PC-3 (cell line): ENCODE measurements around the gene RBP4. TPM values are rescaled to one million over a fixed set of nuclear protein-coding genes. Genes with fewer than 3 reads are reported as not detected.

Experiments used
- ATAC-seq: fragments of 200-7000 bp; cut with Tn5 transposase; 2 replicates; pipeline ENCODE4 v1.9.1; 2020; ENCODE audit warnings: mild to moderate bottlenecking, moderate library complexity
- BruUV-seq: library from RNA; stranded (reverse); fragments of 400-500 nt; replicated peaks from 2 replicates; lab custom pipeline; 2021; lab: Mats Ljungman, UMichigan
- CTCF ChIA-PET: fragments of 300-600 bp; sonication (Branson Sonifier 250); formaldehyde crosslinking; loops from one replicate; lab custom pipeline; 2022; ENCODE audit warnings: antibody characterized with exemption; lab: Charles Lee
- POLR2A ChIA-PET: fragments of 300-600 bp; sonication (Branson Sonifier 250); formaldehyde crosslinking; loops from one replicate; lab custom pipeline; 2022; ENCODE audit warnings: antibody characterized with exemption; ENCODE audit not compliant: unreplicated experiment; lab: Charles Lee
- DNase-seq: peaks from one replicate; pipeline ENCODE4 v3.0.0-alpha.2; 2015
- H2AFZ ChIP-seq: fragments of 300-600 bp; sonication (generic); 2 replicates; pipeline ENCODE4 v1.6.0; 2016; ENCODE audit warnings: antibody characterized with exemption, low read length
- H3F3A ChIP-seq: fragments of 300-600 bp; sonication (generic); one replicate; pipeline ENCODE4 v1.6.0; 2017; ENCODE audit warnings: antibody characterized with exemption, low read length, control low read depth, mild to moderate bottlenecking; ENCODE audit not compliant: unreplicated experiment
- H3K27ac ChIP-seq: fragments of 300-600 bp; sonication (generic); 2 replicates; pipeline ENCODE4 v1.5.1; 2016; ENCODE audit warnings: mild to moderate bottlenecking, low read length
- H3K27me3 ChIP-seq: fragments of 300-600 bp; sonication (generic); 2 replicates; pipeline ENCODE4 v1.6.1; 2016; ENCODE audit warnings: low read length, mixed read lengths
- H3K36me3 ChIP-seq: fragments of 300-600 bp; sonication (generic); 2 replicates; pipeline ENCODE4 v1.6.1; 2016; ENCODE audit warnings: low read depth, mixed run types, low read length, mixed read lengths
- H3K4me1 ChIP-seq: fragments of 300-600 bp; sonication (generic); 2 replicates; pipeline ENCODE4 v1.5.1; 2016; ENCODE audit warnings: low read length; ENCODE audit not compliant: insufficient read depth
- H3K4me2 ChIP-seq: fragments of 300-600 bp; sonication (generic); 2 replicates; pipeline ENCODE4 v1.6.0; 2016; ENCODE audit warnings: low read length
- H3K4me3 ChIP-seq: fragments of 300-600 bp; sonication (generic); 2 replicates; pipeline ENCODE4 v1.5.1; 2016; ENCODE audit warnings: mild to moderate bottlenecking, low read length, mixed read lengths
- H3K79me2 ChIP-seq: fragments of 300-600 bp; sonication (generic); 2 replicates; pipeline ENCODE4 v1.6.1; 2017; ENCODE audit warnings: low read length, mixed read lengths
- H3K9ac ChIP-seq: fragments of 300-600 bp; sonication (generic); 2 replicates; pipeline ENCODE4 v1.6.0; 2016; ENCODE audit warnings: mild to moderate bottlenecking, low read length
- H3K9me2 ChIP-seq: fragments of 300-600 bp; sonication (generic); replicated peaks from 2 replicates; pipeline ENCODE4 v1.6.1; 2016; ENCODE audit warnings: mixed run types, low read length, mixed read lengths
- H3K9me3 ChIP-seq: fragments of 300-600 bp; sonication (generic); 2 replicates; pipeline ENCODE4 v1.6.1; 2016; ENCODE audit warnings: low read length, mixed read lengths
- H4K20me1 ChIP-seq: fragments of 300-600 bp; sonication (generic); 2 replicates; pipeline ENCODE4 v1.6.1; 2016; ENCODE audit warnings: low read length, mixed read lengths
- EZH2 ChIP-seq: fragments of 300-600 bp; sonication (generic); IDR thresholded peaks from one replicate; pipeline ENCODE4 v1.6.1; 2017; ENCODE audit warnings: antibody characterized with exemption, mild to moderate bottlenecking, low read length; ENCODE audit not compliant: unreplicated experiment
- EZH2phosphoT487 ChIP-seq: fragments of 300-600 bp; sonication (generic); IDR thresholded peaks from 2 replicates; pipeline ENCODE4 v1.6.1; 2018; ENCODE audit warnings: mild to moderate bottlenecking, antibody characterized with exemption, low read length, borderline replicate concordance
- intact Hi-C: fragments of 100-400 bp; cut with micrococcal nuclease; formaldehyde crosslinking; loops from 2 replicates; pipeline ENCODE4 v1.9.0; 2023
- total RNA-seq: library from RNA; depleted of rRNA; stranded (reverse); fragments of >200 nt; gene quantifications from 2 replicates; pipeline ENCODE4 v1.2.3, GENCODE V29; 2014
- TF ChIP-seq, protein P1 (sequence below): fragments of 300-600 bp; sonication (generic); conservative IDR thresholded peaks from 2 replicates; pipeline ENCODE4 v1.5.1; 2017; ENCODE audit warnings: antibody characterized with exemption, low read depth, mild to moderate bottlenecking, low read length

RBP4 gene
- total RNA-seq, 1 experiment from 2014 or later, result 8.5 TPM

DNA sequence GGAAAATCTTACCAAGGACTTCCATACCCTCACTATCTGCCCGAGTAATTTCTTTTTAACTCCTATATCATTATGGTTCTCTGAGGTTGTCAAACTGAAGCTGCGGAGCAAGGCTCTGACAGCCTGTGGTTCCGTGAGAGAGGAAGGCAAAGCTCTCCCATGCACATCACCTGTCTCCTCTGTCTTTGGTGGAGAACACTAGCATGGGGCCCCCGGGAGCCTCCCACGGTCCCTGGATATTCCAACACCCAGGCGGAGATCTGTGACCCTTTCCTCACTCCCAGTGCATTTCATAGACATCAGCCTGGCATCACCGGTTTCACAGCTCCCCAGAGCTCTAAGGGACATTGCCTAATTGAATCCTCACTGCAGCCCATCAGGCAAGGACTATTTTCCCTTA lies 10.4 kb downstream of the RBP4 start:
- no TSS peak for BruUV-seq
- no peak for ATAC-seq
- H3K27me3 ChIP-seq, result no peaks in the 10 kb centered on the region

DNA sequence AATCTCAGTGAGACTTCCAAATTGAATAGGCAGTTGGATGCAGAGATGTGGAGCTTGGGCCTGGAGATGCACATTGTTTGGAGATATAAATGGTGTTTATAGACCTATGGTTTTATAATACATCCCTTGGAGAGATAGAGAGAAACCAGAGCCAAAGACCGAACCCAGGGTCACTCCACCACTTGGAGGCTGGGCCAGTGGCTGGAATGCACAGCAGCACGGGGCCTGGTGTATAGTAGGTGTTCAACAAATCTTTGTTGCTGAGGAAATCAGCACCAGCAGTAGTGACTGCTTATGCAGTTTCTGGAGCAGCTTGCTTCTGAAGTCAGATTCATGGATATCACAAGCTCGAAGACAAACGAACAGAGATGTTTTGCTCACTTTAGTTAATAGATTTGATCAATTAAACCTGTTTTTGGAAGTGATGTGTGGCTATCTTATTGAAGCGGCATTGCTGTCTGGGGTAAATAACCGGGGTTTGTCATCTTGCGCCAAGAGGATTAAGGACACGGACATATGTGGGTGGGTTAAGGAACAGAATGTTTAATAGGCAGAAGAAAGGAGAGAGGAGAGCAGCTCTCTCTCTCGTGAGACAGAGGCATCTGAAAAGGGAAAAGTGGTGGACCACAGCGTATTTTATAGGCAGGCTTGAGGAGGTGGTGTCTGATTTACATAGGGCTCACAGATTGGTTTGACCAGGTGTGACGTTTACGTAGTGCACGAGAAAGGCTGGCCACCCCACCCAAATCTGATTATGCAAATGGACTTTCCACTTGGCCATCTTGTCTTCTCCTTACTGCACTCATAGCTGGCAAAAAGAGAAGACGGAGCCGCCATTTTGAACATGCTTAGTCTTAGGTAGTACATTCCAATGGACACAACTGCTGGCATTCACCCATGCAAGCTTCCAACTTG lies 11.1 kb downstream of the RBP4 start:
- Histone ChIP-seq H3K79me2 (no peaks in the 10 kb centered on the region), H3K9me3 (no peaks in the 10 kb centered on the region), H3K27me3 (no peaks in the 10 kb centered on the region), H3F3A (no peaks in the 10 kb centered on the region), H3K36me3 (no peaks in the 10 kb centered on the region), H3K27ac (no peak overlapping the region), H3K9ac (no peak overlapping the region), H3K4me3 (no peak overlapping the region), H4K20me1 (no peaks in the 10 kb centered on the region), H3K4me1 (peaks cover 6% of the 10 kb centered on the region; the same call in 1 of the 2 replicates), H3K4me2 (no peak overlapping the region), H2AFZ (no peak overlapping the region), H3K9me2 (no peaks in the 10 kb centered on the region)
- TF ChIP-seq EZH2 (no peak), EZH2phosphoT487 (no peak)
- TF ChIP-seq, protein P1, sequence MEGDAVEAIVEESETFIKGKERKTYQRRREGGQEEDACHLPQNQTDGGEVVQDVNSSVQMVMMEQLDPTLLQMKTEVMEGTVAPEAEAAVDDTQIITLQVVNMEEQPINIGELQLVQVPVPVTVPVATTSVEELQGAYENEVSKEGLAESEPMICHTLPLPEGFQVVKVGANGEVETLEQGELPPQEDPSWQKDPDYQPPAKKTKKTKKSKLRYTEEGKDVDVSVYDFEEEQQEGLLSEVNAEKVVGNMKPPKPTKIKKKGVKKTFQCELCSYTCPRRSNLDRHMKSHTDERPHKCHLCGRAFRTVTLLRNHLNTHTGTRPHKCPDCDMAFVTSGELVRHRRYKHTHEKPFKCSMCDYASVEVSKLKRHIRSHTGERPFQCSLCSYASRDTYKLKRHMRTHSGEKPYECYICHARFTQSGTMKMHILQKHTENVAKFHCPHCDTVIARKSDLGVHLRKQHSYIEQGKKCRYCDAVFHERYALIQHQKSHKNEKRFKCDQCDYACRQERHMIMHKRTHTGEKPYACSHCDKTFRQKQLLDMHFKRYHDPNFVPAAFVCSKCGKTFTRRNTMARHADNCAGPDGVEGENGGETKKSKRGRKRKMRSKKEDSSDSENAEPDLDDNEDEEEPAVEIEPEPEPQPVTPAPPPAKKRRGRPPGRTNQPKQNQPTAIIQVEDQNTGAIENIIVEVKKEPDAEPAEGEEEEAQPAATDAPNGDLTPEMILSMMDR, result no peak
- DNase-seq (no peak), ATAC-seq (no peak)
- POLR2A ChIA-PET, result interaction anchor here (0.6 kb wide), 1 partner anchor 93 kb away, joined by 8 read pairs; no protein-coding TSS in a partner anchor
- BruUV-seq, result no TSS peak
- CTCF ChIA-PET, result no interaction called here
- intact Hi-C loops, result no loop called here

More for the DNA sequence above, 10.4 kb downstream of the RBP4 start:
- peaks cover 6% of the 10 kb centered on the region; the same call in 1 of the 2 replicates for H3K4me1 ChIP-seq
- H3K36me3 ChIP-seq, result no peaks in the 10 kb centered on the region
- intact Hi-C loops, result no loop called here
- H3K4me3 ChIP-seq, result no peak overlapping the region
- no peaks in the 10 kb centered on the region for H3K9me3 ChIP-seq
- H3F3A ChIP-seq, result no peaks in the 10 kb centered on the region
- no peak overlapping the region for H3K4me2 ChIP-seq
- no peak for DNase-seq
- no peaks in the 10 kb centered on the region for H4K20me1 ChIP-seq
- H3K9me2 ChIP-seq, result no peaks in the 10 kb centered on the region
- CTCF ChIA-PET, result no interaction called here
- H2AFZ ChIP-seq, result no peak overlapping the region
- no peak overlapping the region for H3K9ac ChIP-seq
- TF ChIP-seq, protein P1, result no peak
- no peak for TF ChIP-seq EZH2phosphoT487
- no peak for TF ChIP-seq EZH2
- no peaks in the 10 kb centered on the region for H3K79me2 ChIP-seq
- POLR2A ChIA-PET, result no interaction called here
- no peak overlapping the region for H3K27ac ChIP-seq

DNA sequence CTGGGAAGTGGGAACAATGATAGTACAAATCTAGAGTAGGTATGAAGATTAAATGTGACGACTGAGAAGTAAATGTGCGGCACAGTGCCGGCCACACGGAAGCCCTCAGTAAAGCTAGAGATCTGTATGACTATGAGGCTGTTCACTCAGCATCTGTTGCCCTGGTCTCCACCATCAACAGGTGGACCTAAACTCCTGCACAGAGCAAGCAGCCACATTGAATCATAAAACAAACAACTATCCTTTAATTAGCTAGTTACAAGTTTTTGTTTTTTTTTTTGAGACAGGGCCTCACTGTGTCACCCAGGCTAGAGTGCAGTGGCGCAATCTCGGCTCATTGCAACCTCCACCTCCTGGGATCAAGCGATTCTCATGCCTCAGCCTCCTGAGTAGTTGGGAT lies 16.6 kb downstream of the RBP4 start:
- Histone ChIP-seq H3K27ac (no peak overlapping the region), H3K9me2 (no peaks in the 10 kb centered on the region), H3K27me3 (no peaks in the 10 kb centered on the region), H4K20me1 (no peaks in the 10 kb centered on the region), H3K4me3 (no peak overlapping the region), H3K36me3 (no peaks in the 10 kb centered on the region), H3K79me2 (no peaks in the 10 kb centered on the region), H3F3A (no peaks in the 10 kb centered on the region), H2AFZ (no peak overlapping the region), H3K4me2 (no peak overlapping the region), H3K9me3 (no peaks in the 10 kb centered on the region), H3K9ac (no peak overlapping the region), H3K4me1 (peaks cover 1% of the 10 kb centered on the region; the same call in 1 of the 2 replicates)
- TF ChIP-seq, protein P1, result no peak
- TF ChIP-seq EZH2 (no peak), EZH2phosphoT487 (no peak)
- DNase-seq, result no peak
- ChIA-PET CTCF (no interaction called here), POLR2A (interaction anchor here (0.7 kb wide), 1 partner anchor 96 kb away, joined by 5 read pairs; no protein-coding TSS in a partner anchor)
- intact Hi-C loops, result no loop called here
- peak; percentile 79 for ATAC-seq
- BruUV-seq, result no TSS peak
